Ecto neural progenitor cell (in vitro differentiated cells): ENCODE results near the gene SLC43A3.
A peak's percentile ranks its signal among the peaks of the same experiment; 100 is the strongest.

Experiments
- DNase-seq: peaks from one replicate; pipeline ENCODE4 v3.0.0-alpha.2; 2018; ENCODE audit warnings: low spot score

The SLC43A3 gene

DNA sequence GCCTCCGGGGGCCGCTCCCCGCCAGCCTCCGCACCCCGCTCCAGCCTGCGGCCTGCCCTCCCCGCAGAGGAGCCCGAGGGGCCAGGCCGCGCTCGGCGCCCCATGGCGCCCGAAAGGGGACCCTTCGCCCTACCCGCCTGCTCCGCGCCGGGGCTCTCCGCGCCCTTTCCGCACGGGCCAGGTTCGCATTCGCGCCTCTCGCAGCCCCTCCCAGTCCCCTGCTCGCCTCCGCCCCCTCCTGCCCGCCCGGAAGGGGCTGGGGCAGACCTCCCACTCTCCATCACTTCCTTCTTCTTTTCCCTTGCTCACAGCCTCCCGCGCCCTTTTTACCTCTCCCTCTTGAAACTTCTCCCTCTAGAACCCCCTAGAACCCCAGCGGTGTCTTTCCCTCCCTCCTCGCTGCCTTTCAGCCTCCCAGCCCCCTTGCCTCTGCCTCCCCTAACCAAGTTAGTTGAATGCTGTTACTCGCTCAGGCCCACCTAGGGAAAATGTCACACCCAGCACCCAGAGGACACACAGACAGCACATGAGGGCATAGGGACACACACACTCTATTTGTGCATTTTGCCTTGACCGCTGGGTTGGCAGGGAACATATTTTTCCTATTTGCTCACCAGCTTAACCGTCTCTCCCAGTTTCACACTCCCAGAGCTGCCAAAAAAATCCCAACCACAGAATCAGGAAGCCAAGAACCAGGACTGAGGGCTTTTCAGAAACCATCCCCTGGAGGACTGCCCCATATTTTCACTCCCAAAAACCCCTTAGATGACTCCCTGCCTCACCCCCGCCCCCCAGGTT is at the start of gene SLC43A3:
SLC43A3 (minus strand) TSS at position 193 of the 798 bp plus-strand sequence. CDS start 949 bp downstream, outside the sequence.
- DNase-seq, result peak; percentile 77

- DNase-seq, result peak; percentile 67
Observed at GRCh38 chr11:57476047-57476756, 49.3 kb upstream of the SLC43A3 start.

DNA sequence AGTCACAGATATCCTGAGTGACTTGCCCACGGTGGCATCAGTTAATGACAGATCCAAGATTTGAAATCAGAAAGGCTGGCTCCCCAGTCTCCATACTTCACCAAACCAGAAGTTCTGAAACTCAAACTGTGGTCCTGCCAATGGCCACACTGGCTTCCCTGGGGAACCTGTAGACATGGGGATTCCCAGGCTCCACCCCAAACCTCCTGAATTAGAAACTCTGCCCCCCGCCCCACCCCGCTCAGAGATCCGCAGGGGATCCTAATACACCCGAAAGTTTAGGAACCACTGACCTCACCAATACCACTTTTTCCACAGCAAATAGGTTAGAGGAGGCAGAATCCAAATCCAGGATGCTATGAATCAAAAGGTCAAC is 48.7 kb upstream of the SLC43A3 start:
- DNase-seq, result no peak

GRCh38 chr11:57475191-57475590 is 48.3 kb upstream of the SLC43A3 start:
- DNase-seq, result no peak

- DNase-seq, result no peak
Observed at GRCh38 chr11:57474803-57475115, 47.8 kb upstream of the SLC43A3 start.

DNA sequence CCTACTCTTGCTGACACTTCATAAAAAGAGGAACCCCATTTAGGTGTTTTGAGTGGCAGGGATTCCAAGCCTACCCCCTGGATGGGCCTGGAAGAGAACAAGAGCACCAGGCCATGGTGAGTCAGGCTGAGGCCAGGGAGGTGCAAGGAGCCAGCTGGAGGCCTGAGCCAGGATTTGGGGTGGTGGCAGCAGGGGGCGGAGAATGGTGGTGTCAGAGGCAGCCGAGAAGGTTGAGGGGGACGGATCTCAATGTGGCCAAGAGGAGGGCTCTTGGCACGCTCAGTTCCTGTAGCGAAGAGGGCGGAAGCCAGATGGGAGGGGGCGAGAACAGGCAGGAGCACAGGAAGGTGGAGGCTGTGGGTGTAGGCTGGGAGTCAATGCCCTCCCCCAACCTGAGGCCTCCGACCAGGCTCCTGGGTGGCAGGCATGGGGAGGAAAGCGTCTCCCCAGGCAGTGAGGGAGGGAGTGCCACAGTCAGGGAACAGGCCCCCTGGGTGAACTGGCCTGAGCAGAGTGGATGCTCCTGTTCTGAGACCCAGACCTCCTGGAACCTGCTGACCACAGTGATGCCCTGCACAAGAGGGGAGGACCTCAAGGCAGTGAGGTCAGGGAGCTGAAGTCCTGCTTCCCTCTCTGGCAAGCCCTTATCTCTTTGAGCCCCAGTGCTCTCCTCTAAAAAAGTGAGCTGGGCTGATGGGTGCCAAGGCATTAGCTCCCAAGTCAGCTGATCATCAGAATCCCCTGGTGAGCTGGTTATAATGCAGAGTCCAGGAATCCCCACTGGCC is 47.3 kb upstream of the SLC43A3 start:
- DNase-seq, result no peak

GRCh38 chr11:57473285-57473841 is 46.4 kb upstream of the SLC43A3 start:
- no peak for DNase-seq

GRCh38 chr11:57471496-57471895 is 44.6 kb upstream of the SLC43A3 start:
- no peak for DNase-seq

GRCh38 chr11:57469268-57469667 is 42.3 kb upstream of the SLC43A3 start:
- no peak for DNase-seq

DNA sequence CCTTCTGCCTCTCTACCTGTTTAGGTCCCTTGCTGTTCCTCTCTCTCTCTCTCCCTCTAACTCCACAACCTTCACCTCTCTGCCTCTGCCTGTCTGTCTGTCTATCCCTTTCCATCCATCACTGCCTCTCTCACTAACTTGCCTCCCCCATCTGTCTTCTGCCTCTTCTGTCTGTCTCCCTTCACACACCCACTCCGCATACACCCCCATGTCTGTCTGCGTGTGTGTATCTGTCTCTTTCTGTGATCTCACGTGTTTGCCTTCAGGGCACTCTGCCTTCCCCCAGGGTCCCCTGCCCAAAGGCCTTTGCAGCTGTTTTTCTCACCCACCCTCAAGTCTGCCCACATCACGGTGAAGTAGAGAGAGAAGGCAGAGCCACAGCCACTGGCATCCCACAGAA is 41.4 kb upstream of the SLC43A3 start:
- DNase-seq, result no peak

GRCh38 chr11:57467508-57468157 is 40.7 kb upstream of the SLC43A3 start:
- no peak for DNase-seq

GRCh38 chr11:57466680-57467079 is 39.8 kb upstream of the SLC43A3 start:
- no peak for DNase-seq

DNA sequence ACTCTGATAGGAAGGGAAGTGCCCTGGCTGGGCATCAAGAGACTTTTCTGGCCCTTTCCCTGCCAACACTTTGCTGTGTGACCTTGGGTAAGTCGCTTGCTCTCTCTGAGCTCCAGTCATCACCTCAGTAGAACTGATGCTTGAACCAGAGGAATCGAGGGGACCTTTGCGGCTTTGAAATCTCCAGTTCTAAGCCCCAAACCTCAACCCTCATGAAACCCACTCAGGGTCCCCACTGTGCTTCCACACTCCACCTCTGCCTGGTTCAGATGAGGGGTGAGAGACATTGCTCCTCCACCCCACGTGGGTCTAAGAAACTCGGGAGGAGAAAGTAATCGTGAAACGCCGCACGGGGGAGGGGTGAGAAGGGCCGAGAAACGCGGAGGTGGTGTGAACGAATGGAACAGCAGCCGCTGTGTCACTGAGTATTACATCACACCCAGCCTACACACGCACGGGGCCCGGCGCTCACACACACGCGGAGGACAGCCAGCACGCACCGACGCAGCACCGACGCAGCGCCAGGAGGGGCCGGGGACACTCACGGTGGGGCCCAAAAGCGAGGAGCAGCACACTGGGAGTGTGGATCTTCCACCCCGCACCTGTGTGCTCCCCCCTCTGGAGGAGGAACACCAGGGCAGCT is 37.7 kb upstream of the SLC43A3 start:
- DNase-seq, result no peak

GRCh38 chr11:57463671-57464538 is 37.0 kb upstream of the SLC43A3 start:
- no peak for DNase-seq

DNA sequence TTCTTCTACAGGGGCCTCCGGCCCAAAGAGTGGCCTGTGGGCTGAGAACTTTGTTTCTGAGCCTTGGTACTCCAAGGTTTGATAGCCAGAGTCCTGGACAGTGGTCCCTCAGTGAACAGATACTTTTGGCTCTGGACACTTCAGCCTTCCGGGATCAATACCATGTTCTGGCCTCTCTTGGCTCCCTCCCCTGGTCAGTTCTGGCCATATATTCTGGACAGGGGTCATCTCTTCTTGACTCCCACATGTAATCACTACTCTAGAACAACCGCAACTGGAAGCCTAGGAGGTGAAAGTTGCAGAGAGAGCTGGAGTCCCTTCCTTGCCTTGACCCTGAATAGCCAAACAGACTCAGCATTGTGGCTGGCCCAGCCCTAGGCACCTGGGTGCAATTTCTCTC is 35.7 kb upstream of the SLC43A3 start:
- no peak for DNase-seq

GRCh38 chr11:57461841-57462489 is 35.0 kb upstream of the SLC43A3 start:
- DNase-seq, result no peak

DNA sequence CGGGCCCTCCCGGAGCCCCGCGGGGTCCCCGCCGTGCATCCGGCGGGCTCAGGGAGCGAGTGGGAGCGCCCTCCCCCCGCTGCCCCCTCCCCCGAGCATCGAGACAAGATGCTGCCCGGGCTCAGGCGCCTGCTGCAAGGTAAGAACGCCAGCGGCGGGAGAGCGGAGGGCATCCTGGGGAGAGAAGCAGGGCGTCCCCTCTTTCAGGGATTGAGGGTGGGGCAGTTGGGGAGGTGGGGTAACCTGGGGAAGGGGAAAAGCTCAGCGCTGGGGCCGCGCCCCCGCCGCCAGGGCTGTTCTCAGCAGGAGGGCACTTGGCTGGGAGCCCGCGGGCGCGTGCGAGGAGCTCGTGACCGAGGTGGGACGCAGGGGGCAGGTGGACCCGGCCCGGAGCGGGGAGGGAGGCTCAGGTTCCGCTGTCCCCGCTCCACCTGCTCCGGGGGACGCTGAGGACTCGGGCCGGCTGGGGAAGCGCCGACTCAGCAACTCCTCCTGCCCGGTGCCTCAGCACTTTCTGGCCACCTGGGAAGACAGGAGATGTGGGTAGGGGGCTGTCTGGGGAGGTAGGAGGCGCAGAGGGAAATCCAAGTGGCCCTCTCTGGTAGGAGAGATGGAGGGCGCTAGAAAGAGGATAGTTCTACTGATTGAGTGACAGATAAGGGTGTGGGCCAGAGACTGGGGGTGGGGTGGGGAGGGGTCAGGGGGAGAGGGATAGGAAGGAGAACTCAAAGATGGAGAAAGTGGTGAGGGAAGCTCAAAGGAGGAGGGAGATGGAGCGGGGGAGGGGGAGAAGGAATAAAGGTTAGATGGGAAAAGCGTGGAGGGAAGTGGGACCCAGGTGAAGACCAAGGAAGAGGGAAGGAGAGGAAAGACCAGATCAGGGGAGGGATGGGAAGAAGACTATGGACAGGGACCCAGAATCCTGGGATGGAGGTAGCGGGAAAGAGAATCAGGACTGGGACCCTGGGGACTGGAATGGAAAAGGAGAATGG is 34.1 kb upstream of the SLC43A3 start:
- no peak for DNase-seq

- DNase-seq, result peak; percentile 86
Observed at GRCh38 chr11:57460022-57460757, 33.3 kb upstream of the SLC43A3 start, which contains the start of gene RTN4RL2. Gene RTN4RL2 (plus strand): TSS chr11:57460528. CDS start chr11:57460866, 338 bp downstream.
